Epithelial cell of proximal tubule (primary cell): ENCODE data around the gene SLC7A5. TPM values are rescaled to one million over a fixed set of nuclear protein-coding genes. Genes with fewer than 3 reads are reported as not detected.
"Not testable (repeated sequence)": the region's sequence is repeated elsewhere in the genome, so short reads cannot be mapped to it uniquely, and the experiment has no call there.

Experiments
- DNase-seq: peaks from one replicate; pipeline ENCODE4 v3.0.0-alpha.2; 2011; ENCODE audit warnings: low read depth
- H3K4me3 ChIP-seq: 2 replicates; pipeline ENCODE4 v1.5.1; 2011; ENCODE audit warnings: low read depth, mild to moderate bottlenecking, low read length
- total RNA-seq: library from RNA; depleted of rRNA; stranded (reverse); fragments of >200 nt; gene quantifications from 2 replicates; pipeline ENCODE4 v1.2.3, GENCODE V29; 2015
- TF ChIP-seq, protein P1 (sequence below): conservative IDR thresholded peaks from 2 replicates; pipeline ENCODE4 v1.5.1; 2012; ENCODE audit warnings: low read depth, mild to moderate bottlenecking, low read length

SLC7A5 gene
- total RNA-seq, 1 donor from 2014 or later = 55.1 TPM

DNA sequence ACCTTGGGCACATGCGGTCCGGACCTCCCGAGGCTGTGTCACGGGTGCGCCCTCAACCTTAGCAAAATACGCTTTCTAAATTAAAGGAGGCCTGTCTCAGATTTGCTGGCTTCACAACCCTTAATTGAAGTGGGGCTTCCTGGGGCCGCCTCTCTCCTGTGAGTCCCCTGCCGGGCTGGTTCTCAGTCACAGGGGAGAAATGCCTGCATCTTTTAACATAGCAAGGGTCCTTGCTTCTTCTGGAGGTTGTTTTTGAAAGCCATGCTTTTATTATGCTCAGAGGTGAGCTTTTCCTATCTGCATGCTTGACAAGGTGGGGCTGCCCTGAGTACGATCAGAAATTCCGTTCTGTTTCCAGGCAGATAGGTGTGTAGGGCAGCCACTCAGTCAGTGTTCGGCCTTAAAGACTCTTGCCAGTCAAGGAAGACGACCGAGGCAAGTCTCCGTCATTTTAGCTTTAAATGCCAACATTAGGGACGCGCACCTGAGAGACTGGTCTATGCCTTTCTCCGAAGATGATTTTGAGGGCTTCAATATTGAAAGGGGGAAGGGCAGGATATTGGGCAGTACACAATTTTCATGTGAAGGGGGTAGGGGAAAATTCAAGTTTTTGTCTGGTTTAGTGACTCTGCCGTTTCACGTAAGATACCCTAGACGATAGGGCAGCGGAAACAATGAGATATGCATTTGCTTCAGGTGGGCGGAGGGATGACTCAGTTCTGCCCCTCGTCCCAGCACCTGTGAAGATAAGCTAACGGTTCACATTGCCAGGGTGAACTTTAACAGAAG lies 5.5 kb upstream of the SLC7A5 start:
- no peak for DNase-seq
- TF ChIP-seq, protein P1, sequence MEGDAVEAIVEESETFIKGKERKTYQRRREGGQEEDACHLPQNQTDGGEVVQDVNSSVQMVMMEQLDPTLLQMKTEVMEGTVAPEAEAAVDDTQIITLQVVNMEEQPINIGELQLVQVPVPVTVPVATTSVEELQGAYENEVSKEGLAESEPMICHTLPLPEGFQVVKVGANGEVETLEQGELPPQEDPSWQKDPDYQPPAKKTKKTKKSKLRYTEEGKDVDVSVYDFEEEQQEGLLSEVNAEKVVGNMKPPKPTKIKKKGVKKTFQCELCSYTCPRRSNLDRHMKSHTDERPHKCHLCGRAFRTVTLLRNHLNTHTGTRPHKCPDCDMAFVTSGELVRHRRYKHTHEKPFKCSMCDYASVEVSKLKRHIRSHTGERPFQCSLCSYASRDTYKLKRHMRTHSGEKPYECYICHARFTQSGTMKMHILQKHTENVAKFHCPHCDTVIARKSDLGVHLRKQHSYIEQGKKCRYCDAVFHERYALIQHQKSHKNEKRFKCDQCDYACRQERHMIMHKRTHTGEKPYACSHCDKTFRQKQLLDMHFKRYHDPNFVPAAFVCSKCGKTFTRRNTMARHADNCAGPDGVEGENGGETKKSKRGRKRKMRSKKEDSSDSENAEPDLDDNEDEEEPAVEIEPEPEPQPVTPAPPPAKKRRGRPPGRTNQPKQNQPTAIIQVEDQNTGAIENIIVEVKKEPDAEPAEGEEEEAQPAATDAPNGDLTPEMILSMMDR = no peak
- no peak overlapping the region for H3K4me3 ChIP-seq

DNA sequence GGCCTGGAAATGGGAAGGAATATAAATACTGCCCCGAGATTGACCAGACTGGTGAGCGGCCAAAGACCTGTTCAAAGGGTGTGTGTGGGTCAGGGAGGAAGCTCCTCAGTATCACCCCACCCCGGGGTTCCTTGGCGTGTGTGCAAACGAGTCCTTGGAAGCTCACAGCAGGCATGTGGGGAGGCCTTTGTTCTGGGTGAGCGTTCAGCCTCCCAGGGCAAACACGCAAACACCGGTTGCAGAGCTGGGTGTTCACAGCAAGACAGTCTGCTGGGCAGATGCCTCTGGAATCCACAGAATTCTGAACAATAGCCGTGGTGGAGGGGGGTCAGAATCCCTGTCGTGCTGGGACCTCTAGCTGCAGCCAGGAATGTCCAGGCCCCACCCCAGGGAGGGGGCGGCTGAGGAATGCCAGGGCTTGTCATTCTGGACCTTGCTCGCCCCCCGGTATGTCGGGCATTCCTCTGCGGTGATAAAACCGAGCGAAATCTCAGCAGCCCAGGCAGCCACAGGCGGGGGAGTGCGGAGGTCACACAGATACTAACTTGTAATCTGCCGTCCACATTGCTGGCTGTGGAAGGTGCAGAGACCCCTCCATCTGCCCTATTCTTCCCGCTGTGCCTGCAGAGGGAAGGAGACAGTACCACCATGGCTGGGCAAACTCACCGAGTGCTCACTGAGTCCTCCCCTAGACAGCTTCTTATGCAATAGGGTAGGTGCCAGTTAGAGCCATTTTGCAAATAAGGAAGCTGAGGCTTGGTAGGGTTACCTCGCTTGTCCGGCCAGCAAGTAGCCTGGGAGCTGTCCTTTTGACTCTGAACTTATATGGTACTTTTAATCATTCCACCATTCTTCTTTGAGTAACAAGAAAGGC lies 1.3 kb upstream of the SLC7A5 start:
- not testable (repeated sequence) for H3K4me3 ChIP-seq
- DNase-seq = peak; percentile 33

DNA sequence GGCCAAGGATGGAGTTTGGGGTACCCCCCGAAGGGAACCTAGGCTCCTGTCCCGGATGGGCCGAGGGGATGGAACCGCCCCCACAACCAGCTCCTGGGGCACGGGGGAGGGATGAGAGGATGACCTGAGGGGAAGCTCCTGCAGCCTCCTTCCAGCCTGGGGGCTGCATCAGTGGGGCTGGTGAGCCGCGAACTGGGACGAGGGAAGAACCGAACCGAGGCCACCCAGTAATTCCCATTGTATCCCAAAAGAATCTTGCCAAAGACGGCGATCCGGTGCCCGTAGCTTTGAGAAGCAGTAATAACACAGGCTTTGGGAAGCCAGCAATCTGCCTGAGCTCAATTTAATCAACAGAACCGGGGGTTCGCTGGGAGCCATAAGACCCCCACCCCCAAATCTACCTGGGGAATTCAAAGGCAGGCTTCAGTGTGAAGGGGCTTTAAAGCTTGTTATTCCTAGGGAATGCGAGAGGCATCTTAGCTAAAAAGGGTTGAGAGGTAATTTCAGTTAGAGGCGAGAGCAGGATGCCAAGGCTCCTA lies 641 bp upstream of the SLC7A5 start:
- not testable (repeated sequence) for H3K4me3 ChIP-seq, DNase-seq

DNA sequence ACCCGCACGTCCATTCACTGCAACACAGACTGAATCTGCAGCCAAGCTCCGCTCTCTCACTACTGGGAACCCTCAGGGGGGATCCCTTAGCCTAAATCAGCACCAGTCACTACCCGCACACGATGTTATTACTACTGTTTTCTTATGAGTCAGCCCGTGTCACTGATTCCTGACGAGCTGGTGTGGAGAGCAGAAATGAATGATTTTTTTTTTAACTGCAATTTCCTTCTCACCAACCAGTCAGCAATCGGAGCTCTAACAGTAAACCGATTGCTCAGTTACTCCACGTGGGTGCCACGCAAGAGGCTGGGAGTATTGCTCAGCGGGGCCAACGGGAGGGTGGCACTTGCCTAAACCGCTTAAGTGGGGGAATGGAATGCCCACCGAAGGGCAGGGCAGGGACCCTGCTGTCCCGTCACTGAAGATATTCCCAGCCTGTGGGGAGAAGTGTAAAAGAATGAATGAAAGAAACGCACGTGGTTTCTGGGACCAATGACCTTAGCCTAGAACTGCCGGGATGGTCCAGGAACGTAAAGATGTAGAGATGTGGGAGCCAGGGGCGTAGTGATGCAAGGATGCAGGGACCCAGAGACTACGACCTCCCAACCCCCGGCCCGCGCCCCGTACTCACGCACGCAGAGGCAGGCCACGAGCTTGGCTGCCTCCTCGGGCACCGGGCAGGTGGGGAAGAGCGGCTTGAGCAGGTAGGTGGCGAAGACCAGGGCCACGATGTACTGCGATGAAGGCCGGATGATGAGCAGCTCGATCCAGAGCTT lies 865 bp downstream of the SLC7A5 start:
- peak; percentile 74 for DNase-seq
- H3K4me3 ChIP-seq = peak overlapping the region; percentile 61

DNA sequence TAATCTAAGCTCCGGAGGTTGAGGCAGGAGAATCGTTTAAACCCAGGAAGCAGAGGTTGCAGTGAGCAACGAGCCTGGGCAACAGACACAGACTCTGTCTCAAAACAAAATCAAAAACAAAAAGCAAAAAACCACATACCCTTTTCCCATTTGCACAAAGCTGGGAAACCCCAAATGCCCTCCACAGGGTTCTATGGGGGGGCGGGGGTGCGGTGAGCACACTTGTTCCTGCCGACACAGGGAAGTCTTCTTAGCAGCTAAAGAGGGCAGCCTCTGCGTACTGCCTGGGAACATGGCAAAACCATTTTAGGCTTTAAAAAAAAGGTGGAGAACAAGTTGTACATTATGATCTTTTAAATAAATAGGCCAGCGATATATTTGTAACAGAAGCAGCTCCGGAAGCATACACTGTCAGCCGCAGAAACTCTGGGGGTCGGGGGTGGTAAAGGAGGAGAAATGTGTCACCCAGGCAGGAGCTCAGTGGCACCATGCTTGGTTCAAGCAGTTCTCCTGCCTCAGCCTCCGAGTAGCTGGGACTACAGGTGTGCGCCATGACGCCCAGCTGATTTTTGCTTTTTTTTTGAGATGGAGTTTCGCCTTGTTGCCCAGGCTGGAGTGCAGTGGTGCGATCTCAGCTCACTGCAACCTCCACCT lies 3.3 kb downstream of the SLC7A5 start:
- H3K4me3 ChIP-seq, DNase-seq: not testable (repeated sequence)

DNA sequence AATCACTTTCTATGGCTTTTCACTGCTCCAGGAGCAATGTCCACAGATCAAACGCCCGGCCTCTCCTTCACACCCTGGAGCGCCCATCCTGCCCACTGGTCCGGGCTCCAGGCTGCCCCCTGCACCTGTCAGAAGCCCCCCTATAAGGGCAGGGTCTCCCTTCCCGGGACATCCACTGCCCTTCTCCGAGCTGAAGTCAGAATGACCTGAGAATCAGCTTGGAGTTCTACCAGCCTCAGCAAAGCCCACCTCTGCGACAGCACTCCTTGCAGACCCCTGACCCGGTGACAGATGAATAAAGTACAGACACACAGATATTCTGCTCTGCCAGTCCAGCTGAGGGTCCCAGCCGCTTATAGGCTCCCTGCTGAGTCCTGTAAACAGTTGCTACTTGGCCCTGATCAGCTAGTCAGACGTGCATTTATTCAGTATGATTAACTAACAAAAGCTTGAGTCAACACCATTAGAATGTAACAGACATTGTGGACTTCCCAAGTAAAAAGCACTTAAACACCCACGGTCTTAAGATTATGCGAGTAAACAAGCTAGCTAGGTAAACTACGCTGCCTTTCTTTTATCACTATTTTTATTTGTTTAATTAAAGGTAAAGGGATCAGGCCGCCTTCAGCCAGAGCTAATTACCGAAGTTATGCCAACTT lies 4.8 kb downstream of the SLC7A5 start:
- peak; percentile 58 for DNase-seq
- no peak overlapping the region for H3K4me3 ChIP-seq
- TF ChIP-seq, protein P1 = no peak

DNA sequence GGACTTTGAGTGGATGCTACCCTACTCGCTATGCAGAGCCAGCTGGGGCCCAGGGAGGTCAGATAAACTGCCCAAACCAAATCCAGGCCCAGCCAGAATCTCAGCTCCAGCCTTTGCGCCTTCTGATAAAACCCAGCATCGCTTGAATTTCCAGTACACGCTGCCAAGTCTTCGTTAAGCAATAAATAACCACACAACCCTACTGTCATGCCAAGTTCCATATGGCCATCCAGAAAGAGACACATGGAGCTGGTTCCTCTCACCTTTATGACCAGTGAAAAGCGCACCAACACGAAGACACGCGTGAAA lies 6.0 kb downstream of the SLC7A5 start:
- not testable (repeated sequence) for H3K4me3 ChIP-seq

DNA sequence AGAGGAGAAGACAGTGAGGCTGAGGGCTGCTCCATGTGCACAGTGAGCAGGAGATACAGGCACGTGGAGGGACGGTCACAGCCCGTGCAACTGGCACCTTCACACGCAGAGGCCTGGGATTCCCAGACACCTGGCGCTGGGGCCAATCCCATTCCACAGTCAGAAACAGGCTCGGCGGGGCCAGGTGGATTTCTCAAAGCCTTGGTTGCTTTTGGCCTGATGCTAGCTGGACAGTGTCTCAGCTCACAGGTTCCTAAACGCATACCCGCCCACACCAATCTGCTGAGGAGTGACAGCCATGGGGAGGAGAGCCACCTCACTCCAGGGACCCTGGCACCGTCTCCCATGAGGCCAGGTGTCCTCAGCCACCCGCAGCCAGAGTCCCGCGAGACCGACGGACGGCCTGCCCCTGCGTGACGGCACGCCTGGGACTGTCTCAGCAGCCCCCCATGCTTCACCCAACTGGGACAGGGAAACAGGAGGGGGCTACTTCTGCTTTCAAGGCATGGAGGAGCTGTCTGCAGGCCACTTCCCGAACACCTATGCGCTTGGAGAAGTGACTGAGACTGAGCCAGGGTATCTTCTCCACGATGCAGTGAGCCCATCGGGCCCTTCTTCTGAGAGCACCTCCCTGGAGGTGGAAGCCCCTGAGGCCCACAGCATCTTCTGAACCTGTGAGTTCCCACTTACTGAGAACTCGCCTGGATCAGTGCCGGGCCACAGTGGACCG lies 6.5 kb downstream of the SLC7A5 start:
- H3K4me3 ChIP-seq, DNase-seq: not testable (repeated sequence)

More for the DNA sequence above, 6.0 kb downstream of the SLC7A5 start:
- not testable (repeated sequence) for DNase-seq

DNA sequence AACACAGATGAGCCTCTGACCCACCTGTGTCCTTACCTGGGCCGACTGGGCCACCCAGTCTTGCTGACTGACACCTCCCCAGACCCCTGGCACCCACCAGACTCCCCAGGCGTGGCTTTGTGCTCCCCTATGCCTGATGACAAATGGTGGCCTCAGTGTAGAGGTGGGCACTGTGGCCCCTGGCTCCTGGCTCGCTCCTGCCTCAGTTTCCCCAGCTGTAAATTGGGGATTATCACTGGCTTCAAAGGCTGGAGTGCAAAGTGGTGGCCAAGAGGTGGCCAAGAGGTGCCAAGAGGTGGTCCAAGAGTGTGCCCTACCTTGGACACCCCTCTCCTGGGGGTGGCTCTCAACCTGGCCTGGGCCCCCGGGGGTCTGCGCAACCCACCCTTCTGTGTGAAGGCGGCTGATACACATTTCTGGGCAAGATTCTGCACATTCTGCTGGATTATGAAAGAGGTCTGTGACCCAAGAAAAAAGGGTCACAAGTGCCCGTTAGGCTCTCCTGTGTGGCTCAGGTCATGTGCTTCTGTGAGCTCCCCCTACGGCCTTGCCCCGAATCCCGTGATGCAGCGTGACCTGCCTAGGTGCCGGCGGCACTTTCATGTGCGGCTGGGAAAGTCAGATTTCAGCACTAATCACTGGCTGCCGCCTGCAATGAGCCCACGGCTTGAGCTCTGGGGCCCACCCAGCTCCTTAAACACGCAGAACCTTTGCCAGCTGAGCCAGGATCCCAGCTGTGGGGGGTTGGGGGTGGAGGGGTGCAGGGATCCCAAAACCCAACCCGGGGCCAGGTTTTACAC lies 7.8 kb downstream of the SLC7A5 start:
- H3K4me3 ChIP-seq, DNase-seq: not testable (repeated sequence)
